Thoracic aorta (tissue), 2 donors: ENCODE measurements around the gene CASQ2. TPM values are rescaled to one million over a fixed set of nuclear protein-coding genes. Genes with fewer than 3 reads are reported as not detected.
"Not testable (repeated sequence)": the region's sequence is repeated elsewhere in the genome, so short reads cannot be mapped to it uniquely, and the experiment has no call there.

ENCODE experiments used
- ATAC-seq: fragments of 150-250 bp; one replicate; pipeline ENCODE4 v1.8.0; 2017; ENCODE audit warnings: low read depth; ENCODE audit not compliant: insufficient number of reproducible peaks, low FRiP score
- DNase-seq: peaks from one replicate; pipeline ENCODE4 v3.0.0-alpha.2; 2020; ENCODE audit warnings: low spot score
- H3K27ac ChIP-seq, 2 donors: fragments of 200-600 bp; sonication (generic); 1 replicate in 1 of 2; 2 replicates in 1 of 2; pipeline ENCODE4 v1.5.1; 2016; ENCODE audit warnings: mild to moderate bottlenecking in 2 of 2, moderate library complexity in 2 of 2
- H3K27me3 ChIP-seq: fragments of 200-600 bp; sonication (generic); replicated peaks from 2 replicates; pipeline ENCODE4 v1.6.0; 2016; ENCODE audit warnings: mild to moderate bottlenecking; ENCODE audit not compliant: insufficient read depth
- H3K36me3 ChIP-seq: fragments of 200-600 bp; sonication (generic); one replicate; pipeline ENCODE4 v1.5.1; 2016
- H3K4me1 ChIP-seq, 2 donors: fragments of 200-600 bp; sonication (generic); 1 replicate in 1 of 2; 2 replicates in 1 of 2; pipeline versions ENCODE4 v1.5.1 to v1.6.0; 2016; ENCODE audit warnings: low read depth in 2 of 2, mild to moderate bottlenecking in 1 of 2; ENCODE audit not compliant: control insufficient read depth in 1 of 2
- H3K4me3 ChIP-seq: fragments of 200-600 bp; sonication (generic); 2 replicates; pipeline ENCODE4 v1.5.1; 2016; ENCODE audit warnings: mild to moderate bottlenecking
- H3K9me3 ChIP-seq: fragments of 200-600 bp; sonication (generic); 2 replicates; pipeline ENCODE4 v1.5.1; 2016
- total RNA-seq, 2 donors: library from RNA; depleted of rRNA; stranded (reverse); fragments of >200 nt; gene quantifications; one replicate each; pipeline versions ENCODE4 v1.1.0 to v1.2.3, GENCODE V29; 2016
- TF ChIP-seq, protein P1 (sequence below): fragments of 200-600 bp; sonication (generic); IDR thresholded peaks from one replicate; pipeline ENCODE4 v1.5.1; 2019; ENCODE audit warnings: antibody characterized with exemption

The CASQ2 gene
- total RNA-seq, 2 donors from 2014 or later, result 6.6 to 12.5 TPM

DNA sequence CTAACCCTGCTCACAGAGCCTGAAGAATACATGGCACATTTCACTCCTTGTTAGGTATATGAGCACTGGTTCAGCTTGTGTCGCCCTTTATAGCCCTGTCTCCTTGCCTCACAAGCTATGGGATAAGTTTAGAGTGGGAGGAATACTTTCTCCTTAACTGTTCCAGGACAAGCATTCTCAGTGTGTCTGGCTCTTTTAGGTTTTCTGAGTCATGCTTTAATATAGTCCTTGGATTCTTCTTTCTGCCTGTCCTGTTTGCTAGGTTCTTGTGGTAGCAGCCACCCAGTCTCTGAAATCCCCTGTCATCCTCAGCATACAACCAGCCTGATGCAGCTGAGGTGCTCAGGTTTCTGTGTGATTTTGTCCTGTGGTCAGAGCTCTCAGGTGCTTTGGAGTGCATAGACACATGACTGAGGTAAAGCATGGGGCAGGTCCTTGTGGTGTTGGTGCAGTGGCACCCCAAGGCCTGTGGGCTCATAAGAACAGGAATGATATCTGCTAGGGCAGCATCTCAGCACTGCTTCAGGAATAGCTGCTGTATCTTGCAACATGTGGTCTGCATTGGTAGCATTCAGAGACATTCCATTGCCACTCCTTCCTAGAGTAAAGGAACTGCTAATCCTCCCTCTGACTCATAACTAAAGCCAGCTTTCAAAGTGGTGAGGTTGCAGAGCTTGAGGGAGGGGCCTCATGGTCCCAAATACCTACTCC is 14.2 kb upstream of the CASQ2 start:
- H3K36me3 ChIP-seq, result no peaks in the 10 kb centered on the region
- H3K4me3 ChIP-seq, result no peak overlapping the region
- H3K27ac ChIP-seq, result no peak overlapping the region
- ATAC-seq (no peak), DNase-seq (no peak)
- TF ChIP-seq, protein P1, sequence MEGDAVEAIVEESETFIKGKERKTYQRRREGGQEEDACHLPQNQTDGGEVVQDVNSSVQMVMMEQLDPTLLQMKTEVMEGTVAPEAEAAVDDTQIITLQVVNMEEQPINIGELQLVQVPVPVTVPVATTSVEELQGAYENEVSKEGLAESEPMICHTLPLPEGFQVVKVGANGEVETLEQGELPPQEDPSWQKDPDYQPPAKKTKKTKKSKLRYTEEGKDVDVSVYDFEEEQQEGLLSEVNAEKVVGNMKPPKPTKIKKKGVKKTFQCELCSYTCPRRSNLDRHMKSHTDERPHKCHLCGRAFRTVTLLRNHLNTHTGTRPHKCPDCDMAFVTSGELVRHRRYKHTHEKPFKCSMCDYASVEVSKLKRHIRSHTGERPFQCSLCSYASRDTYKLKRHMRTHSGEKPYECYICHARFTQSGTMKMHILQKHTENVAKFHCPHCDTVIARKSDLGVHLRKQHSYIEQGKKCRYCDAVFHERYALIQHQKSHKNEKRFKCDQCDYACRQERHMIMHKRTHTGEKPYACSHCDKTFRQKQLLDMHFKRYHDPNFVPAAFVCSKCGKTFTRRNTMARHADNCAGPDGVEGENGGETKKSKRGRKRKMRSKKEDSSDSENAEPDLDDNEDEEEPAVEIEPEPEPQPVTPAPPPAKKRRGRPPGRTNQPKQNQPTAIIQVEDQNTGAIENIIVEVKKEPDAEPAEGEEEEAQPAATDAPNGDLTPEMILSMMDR, result no peak
- H3K4me1 ChIP-seq, result no peaks in the 10 kb centered on the region
- no peaks in the 10 kb centered on the region for H3K27me3 ChIP-seq
- peaks cover 6% of the 10 kb centered on the region for H3K9me3 ChIP-seq

DNA sequence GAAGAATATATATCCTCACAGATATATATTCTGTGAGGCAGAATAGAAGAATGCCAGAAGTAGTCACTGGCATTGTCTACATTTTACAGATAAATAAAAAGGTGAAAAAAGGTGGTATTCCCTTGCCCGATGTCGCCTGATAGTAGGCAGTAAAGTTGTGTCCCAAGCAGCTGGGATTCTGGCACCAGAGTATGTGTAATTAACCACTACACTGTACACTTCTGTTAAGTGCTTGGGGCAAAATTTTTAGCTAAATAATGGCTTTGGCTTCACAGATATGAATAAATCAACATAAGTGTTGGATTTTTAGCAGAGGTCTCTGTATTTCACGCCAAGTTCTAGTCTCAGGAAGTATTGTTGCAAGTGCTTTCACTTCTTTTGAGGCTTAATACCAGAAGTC is 13.3 kb upstream of the CASQ2 start:
- no peaks in the 10 kb centered on the region for H3K36me3 ChIP-seq
- H3K4me1 ChIP-seq, result no peaks in the 10 kb centered on the region
- DNase-seq (no peak), ATAC-seq (no peak)
- no peaks in the 10 kb centered on the region for H3K27me3 ChIP-seq
- H3K27ac ChIP-seq, result no peak overlapping the region
- H3K9me3 ChIP-seq, result no peaks in the 10 kb centered on the region
- H3K4me3 ChIP-seq, result no peak overlapping the region
- TF ChIP-seq, protein P1, result no peak

DNA sequence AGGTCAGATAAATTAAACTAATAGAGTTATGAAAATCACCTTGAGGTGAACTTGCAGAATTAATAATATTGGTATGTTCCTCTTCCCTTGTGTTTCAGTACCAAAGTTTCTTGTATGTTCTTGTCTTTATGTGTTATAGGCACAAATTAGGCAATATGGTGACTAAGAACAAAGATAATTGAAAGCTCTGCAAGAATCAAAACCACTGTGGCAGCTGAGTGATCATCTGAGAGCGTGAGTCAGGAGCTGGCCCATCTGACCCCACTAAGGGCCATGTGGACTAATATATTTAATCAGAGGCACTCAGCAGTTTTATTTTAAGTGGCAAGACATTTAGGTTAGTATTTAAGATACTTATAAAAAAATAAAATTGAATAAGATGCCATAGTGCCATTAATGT is 12.8 kb upstream of the CASQ2 start:
- Histone ChIP-seq H3K4me1 (no peaks in the 10 kb centered on the region), H3K4me3 (no peak overlapping the region), H3K27me3 (no peaks in the 10 kb centered on the region), H3K9me3 (no peaks in the 10 kb centered on the region), H3K36me3 (no peaks in the 10 kb centered on the region), H3K27ac (no peak overlapping the region)
- TF ChIP-seq, protein P1, result no peak
- DNase-seq (no peak), ATAC-seq (no peak)

DNA sequence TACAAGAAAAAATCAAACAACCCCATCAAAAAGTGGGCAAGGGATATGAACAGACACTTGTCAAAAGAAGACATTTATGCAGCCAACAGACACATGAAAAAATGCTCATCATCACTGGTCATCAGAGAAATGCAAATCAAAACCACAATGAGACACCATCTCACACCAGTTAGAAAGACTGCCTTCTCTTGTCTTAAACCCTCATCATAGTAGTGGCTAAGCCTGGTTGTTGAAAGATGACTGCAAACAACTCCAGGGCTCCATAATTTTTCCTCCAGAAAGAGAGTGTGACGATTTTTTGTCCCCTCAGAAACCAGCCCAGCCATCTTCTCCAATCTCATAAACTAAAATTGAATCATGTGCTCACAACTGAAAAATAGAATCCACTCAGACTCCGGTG is 12.1 kb upstream of the CASQ2 start:
- ATAC-seq, H3K27me3 ChIP-seq, DNase-seq, H3K36me3 ChIP-seq, H3K9me3 ChIP-seq, H3K27ac ChIP-seq, H3K4me3 ChIP-seq, H3K4me1 ChIP-seq: not testable (repeated sequence)

DNA sequence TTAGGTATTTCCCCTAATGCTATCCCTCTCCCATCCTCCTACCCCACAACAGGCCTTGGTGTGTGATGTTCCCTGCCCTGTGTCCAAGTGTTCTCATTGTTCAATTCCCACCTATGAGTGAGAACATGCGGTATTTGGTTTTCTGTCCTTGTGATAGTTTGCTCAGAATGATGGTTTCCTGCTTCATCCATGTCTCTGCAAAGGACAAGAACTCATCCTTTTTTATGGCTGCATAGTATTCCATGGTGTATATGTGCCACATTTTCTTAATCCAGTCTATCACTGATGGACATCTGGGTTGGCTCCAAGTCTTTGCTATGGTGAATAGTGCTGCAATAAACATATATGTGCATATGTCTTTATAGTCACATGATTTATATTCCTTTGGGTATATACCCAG is 10.6 kb upstream of the CASQ2 start:
- not testable (repeated sequence) for H3K4me1 ChIP-seq, H3K4me3 ChIP-seq, H3K36me3 ChIP-seq, H3K9me3 ChIP-seq, H3K27ac ChIP-seq, H3K27me3 ChIP-seq, DNase-seq, ATAC-seq

DNA sequence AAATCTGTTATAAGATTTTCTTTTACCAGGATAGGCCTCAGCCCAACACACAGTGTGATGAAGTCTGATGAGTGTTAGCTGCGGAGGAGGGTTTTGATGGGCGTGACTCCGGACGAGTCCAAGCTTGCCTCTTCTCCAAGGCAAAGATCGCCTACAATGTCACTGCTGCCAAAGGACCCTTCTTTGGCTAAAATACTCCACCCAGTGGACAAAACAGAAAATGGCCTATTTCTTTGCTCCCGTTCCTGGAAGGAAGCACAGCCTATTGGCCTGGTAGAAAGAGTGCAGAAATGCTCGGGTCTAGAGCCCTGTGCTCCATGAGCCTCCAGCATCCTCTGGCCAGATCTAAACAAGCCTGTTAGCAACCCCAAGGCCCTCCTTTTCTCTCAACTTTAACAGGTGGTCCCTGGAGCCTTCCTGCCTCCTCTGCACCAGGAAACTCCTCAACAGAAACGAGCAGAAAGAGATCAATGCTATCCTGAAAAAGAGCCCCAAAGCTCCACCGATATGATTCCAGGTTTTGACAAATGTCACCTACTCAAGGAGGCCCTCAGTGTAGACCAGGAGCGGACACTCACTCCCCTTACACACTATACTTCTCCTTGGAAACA is 3.4 kb upstream of the CASQ2 start:
- no peak overlapping the region for H3K27ac ChIP-seq

More for the DNA sequence above, 3.4 kb upstream of the CASQ2 start:
- H3K27me3 ChIP-seq, result no peaks in the 10 kb centered on the region
- TF ChIP-seq, protein P1, result peak; percentile 74
- H3K4me3 ChIP-seq, result peak overlapping the region; percentile 58
- H3K4me1 ChIP-seq, result peaks cover 0 to 16% of the 10 kb centered on the region in 2 donors
- no peaks in the 10 kb centered on the region for H3K36me3 ChIP-seq
- ATAC-seq (peak; percentile 88), DNase-seq (peak; percentile 21)
- no peaks in the 10 kb centered on the region for H3K9me3 ChIP-seq
